Kidney tubule cell (primary cell): Measurements from ENCODE around the gene LLGL1.

Experiments used
- DNase-seq: peaks from one replicate; pipeline ENCODE4 v3.0.0-alpha.2; 2018; ENCODE audit warnings: low spot score

Gene LLGL1

DNA sequence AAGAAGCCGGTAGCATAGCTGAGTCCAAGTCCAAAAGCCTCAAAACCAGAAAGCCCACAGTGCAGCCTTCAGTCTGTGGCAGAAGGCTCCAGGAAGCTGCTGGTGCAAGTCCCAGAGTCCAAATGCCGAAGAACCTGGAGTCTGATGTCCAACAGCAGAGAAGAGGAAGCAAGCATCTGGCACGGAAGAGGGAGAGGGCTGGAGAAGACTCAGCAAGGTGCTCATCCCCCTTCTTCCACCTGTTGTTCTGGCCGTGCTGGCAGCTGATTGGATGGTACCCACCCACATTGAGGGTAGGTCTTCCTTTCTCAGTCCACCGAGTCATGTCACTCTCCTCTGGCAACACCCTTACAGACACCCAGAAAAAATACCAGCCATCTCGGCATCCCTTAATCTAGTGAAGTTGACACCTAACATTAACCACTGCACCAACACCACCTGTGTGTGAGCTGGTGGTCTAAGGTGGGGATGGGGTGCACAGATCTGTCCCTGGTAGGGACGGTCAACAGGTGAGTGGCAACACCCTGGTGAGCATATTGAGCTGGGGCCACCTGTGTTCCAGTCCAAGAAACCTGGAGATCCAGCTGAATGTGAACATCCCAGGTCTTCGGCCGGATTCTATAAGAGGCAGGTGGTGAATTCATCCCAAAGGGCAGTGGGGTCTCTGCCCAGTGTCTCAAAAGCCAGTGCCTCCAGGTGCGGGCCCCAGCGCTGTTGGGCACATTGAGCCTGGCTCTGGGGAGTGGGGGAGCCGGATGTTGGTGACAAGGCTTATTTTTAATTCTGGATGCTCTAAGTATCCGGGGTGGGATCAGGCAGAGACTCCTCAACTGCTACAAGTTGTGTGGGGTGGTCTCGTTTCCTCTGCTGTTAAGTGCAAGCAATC is 44.9 kb downstream of the LLGL1 start:
- DNase-seq: no peak

DNA sequence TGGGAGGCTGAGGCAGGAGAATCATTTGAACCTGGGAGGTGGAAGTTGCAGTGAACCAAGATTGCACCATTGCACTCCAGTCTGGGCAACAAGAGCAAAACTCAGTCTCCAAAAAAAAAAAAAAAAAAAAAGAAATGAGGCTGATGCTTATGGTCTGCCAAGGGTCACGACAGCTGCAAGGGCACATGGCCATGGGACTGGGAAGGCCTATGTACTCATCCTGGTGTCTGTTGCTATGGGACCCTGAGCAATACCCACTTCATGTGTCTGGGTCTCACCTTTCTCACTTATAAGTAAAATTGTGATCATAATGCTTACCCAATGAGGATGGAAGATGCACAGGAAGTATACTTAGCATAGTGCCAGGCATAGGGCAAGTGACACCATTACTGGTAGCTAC is 51.6 kb downstream of the LLGL1 start:
- no peak for DNase-seq

DNA sequence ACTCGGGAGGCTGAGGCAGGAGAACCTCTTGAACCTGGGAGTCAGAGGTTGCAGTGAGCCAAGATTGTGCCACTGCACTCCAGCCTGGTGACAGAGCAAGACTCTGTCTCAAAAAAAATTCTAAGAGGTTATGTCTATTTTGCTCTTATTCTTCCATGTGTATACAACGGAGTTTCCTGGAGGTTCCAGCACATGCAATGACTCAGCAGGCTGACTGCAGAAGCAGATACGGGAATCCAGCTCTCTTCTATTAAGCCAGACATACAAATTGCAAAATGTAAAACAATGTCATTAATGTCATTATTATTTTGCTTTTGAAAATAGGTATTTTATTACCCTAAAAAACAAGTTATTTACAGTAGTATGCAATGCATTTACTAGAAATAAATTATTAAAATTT is 53.4 kb downstream of the LLGL1 start:
- DNase-seq: no peak

DNA sequence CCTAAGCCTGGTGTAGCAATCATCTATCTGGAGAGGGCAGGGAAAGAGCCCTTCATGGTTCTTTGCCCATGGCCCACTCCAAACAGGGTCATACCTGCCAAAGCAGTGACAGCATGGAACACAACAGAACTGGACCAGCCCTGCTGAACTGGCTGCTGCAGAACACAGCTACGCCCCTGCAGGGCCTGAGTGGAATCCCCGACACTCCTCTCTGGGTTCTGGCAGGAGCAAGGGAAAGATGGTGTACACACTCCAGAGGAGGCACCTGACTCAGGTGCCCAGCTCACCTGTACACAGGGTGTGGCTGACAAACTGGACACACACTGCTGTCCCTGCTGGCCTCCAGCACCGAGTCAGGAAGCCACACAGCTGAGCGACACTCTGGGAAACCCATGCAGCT is 54.8 kb downstream of the LLGL1 start:
- no peak for DNase-seq

DNA sequence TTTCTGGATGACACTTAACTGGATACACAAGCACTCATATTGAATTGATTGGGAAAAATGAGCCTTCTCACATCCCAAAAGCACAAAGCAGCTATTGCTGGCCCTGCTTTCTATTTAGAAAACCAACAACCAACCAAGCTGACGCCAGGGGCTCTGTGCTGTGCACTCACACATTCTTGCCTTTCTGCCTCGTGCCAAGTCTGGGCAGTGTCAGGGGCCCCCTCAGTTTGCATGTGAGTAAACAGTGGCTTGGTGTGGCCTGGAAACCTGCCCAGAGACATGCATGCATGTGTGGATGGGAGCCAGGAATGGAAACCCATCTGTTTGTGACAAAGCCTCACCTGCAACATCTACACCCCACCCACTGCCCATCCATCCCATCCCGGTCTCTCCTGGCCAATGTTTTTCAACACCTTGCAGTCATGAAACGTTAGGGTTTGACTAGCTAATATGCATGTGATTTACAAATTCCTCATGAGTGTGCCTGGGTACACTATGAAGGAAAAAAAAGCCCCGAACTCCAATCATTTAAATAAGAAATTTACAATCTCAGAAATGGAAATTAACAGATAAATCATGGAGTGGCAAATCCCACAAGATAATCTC is 55.4 kb downstream of the LLGL1 start:
- DNase-seq: no peak

DNA sequence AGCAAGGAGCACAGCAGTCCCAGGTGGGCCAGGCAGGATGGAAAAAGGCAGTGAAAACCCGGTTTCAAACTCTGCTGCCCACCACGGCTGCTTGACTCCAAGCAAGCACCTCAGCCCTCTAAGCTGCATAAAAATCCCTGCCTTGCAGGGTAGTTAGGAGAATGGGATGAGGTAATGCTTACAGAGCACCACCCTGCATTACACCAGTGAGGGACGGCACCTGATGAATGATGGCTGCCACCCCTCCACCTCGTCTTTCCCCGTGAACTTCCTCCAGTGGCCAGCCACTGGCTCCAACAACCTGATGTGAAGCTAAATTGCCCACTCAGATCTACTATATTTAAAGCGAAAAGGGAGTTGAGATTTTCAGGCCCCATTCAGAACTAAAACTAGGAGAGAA is 56.4 kb downstream of the LLGL1 start:
- DNase-seq: no peak

DNA sequence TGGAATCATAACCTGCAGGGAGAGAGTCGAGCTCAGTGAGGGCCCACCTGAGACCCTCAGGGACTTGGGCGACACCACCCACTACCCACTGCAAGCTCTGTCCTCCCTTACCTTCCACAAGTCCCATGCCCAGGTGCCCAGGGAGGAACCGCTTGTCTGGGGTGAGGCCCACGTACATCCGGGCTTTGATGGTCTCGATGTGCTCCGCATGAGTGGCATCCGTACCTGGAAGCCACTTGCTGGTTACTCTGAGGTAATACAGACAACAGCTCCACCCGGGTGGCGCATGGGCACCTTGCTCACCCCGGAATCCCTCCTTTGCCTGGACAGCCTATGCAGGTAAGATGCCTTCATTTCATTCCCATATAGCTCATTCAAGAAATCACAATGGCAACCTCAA is 59.9 kb downstream of the LLGL1 start:
- no peak for DNase-seq

DNA sequence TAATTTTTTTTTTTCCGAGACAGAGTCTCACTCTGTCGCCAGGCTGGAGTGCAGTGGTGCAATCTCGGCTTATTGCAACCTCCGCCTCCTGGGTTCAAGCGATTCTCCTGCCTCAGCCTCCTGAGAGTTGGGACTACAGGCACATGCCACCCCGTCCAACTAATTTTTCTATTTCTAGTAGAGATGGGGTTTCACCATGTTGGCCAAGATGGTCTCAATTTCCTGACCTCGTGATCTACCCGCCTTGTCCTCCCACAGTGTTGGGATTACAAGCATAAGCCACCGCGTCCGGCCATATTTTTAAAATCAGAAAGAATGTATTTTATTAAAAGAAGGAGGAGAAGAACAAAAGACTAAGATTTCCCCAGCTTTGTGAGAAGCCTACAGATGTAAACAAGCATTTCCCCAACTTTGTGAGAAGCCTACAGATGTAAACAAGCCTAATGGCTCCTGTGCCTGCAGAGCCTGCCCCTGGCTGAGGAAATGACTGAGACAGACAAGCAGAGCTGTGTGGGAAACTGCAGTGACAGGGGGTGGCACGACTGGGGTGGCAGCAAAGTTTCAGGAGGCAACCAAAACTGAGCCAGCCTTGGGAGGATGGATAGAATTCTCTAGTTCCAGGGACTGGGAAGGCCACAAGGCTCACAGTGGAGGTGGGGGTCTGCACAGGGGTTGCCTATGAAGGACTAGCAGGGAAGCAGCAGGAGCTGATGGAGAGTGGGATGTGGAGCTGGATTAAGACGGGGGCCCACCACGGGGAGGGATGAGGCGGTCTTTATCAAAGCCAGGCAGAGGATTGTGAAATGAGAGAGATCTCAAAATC is 66.5 kb downstream of the LLGL1 start:
- DNase-seq: no peak
